K562 (cell line): ENCODE results near the gene EML3. TPM values are rescaled to one million over a fixed set of nuclear protein-coding genes. Genes with fewer than 3 reads are reported as not detected.

ENCODE experiments used
- ATAC-seq: fragments of 200-7000 bp; cut with Tn5 transposase; 3 replicates; pipeline ENCODE4 v1.9.1; 2020; ENCODE audit warnings: moderate library complexity
- BruUV-seq: library from RNA; stranded (reverse); fragments of 400-500 nt; replicated peaks from 2 replicates; lab custom pipeline; 2021; lab: Mats Ljungman, UMichigan
- CTCF ChIA-PET: fragments of 300-600 bp; formaldehyde crosslinking; extraction: SDS; loops from one replicate; lab custom pipeline; 2021; ENCODE audit warnings: low intra/inter-chr PET ratio; lab: Yijun Ruan, JAX
- POLR2A ChIA-PET: fragments of 300-600, 350-650 bp; sonication (Branson Sonifier 250); formaldehyde crosslinking; extraction: SDS; loops from one replicate; lab custom pipeline; 2021; ENCODE audit warnings: antibody characterized with exemption, inconsistent platforms; lab: Yijun Ruan, JAX
- DNase-seq, 4 experiments: peaks; one replicate each; pipeline versions ENCODE4 v3.0.0 to v3.0.0-alpha.2; 2011 to 2018; ENCODE audit warnings: low spot score in 3 of 4, mixed read lengths in 3 of 4; ENCODE audit errors: extremely low read depth in 1 of 4
- FAIRE-seq: peaks from 2 replicates; lab custom pipeline; 2011; peaks lifted over from hg19 to GRCh38; lab: Jason Lieb, UNC
- H2AFZ ChIP-seq: 2 replicates; pipeline ENCODE4 v1.6.0; 2011; ENCODE audit warnings: low read depth, low read length, control low read depth, inconsistent platforms
- H3K27ac ChIP-seq: fragments of 200-600 bp; 3 replicates; pipeline ENCODE4 v1.8.0; 2011; ENCODE audit warnings: low read depth, mild to moderate bottlenecking, control low read depth, inconsistent platforms, low read length, moderate library complexity, mixed read lengths; ENCODE audit errors: extremely low read depth
- H3K27me3 ChIP-seq, 2 experiments: fragments of 300-600 bp in 1 of 2; 2 replicates in 1 of 2; 3 replicates in 1 of 2; pipeline versions ENCODE4 v1.6.0 to v1.8.0; 2011; ENCODE audit warnings: inconsistent platforms in 2 of 2, low read length in 2 of 2, mild to moderate bottlenecking in 1 of 2, mixed read lengths in 1 of 2, moderate library complexity in 1 of 2; ENCODE audit not compliant: control insufficient read depth in 2 of 2, insufficient read depth in 2 of 2
- H3K36me3 ChIP-seq: fragments of 300-600 bp; 3 replicates; pipeline ENCODE4 v1.8.0; 2011; ENCODE audit warnings: mild to moderate bottlenecking, low read length, inconsistent platforms; ENCODE audit not compliant: control insufficient read depth, insufficient read depth
- H3K4me1 ChIP-seq, 2 experiments: fragments of 200-600 bp in 1 of 2; replicated peaks in 1 of 2; 2 replicates in 1 of 2; 3 replicates in 1 of 2; pipeline versions ENCODE4 v1.5.1 to v1.8.0; 2011; ENCODE audit warnings: inconsistent platforms in 2 of 2, low read length in 2 of 2, mild to moderate bottlenecking in 1 of 2, mixed read lengths in 1 of 2, moderate library complexity in 1 of 2; ENCODE audit not compliant: control insufficient read depth in 2 of 2, insufficient read depth in 2 of 2
- H3K4me2 ChIP-seq: 2 replicates; pipeline ENCODE4 v1.6.1; 2011; ENCODE audit warnings: low read length, control low read depth, inconsistent platforms, mixed read lengths; ENCODE audit not compliant: insufficient read depth
- H3K4me3 ChIP-seq: fragments of 200-600 bp; sonication (generic), shearing (Covaris generic); 2 replicates; pipeline ENCODE4 v1.5.1; 2016; ENCODE audit warnings: control low read depth, inconsistent platforms
- H3K79me2 ChIP-seq: fragments of 200-600 bp; 3 replicates; pipeline ENCODE4 v1.8.0; 2011; ENCODE audit warnings: low read length, inconsistent platforms; ENCODE audit not compliant: control insufficient read depth, insufficient read depth
- H3K9ac ChIP-seq, 2 experiments: 2 replicates each; pipeline versions ENCODE4 v1.6.0 to v1.6.1; 2011; ENCODE audit warnings: low read depth in 2 of 2, low read length in 2 of 2, control low read depth in 1 of 2, inconsistent platforms in 1 of 2, mild to moderate bottlenecking in 1 of 2, mixed read lengths in 1 of 2; ENCODE audit not compliant: insufficient read depth in 1 of 2
- H3K9me1 ChIP-seq: one replicate; pipeline ENCODE4 v1.6.0; 2011; ENCODE audit warnings: inconsistent platforms, mild to moderate bottlenecking, low read length, moderate library complexity; ENCODE audit not compliant: control insufficient read depth, insufficient read depth
- H3K9me3 ChIP-seq: replicated peaks from 2 replicates; pipeline ENCODE4 v1.5.1; 2011; ENCODE audit warnings: low read depth, low read length, inconsistent platforms; ENCODE audit not compliant: control insufficient read depth, insufficient read depth
- H4K20me1 ChIP-seq: replicated peaks from 2 replicates; pipeline ENCODE4 v1.6.1; 2011; ENCODE audit warnings: low read length, inconsistent platforms, mixed read lengths; ENCODE audit not compliant: control insufficient read depth, insufficient read depth
- NBN ChIP-seq: fragments of 450-650 bp; IDR thresholded peaks from 2 replicates; pipeline ENCODE4 v1.6.1; 2016; ENCODE audit warnings: low read depth, mild to moderate bottlenecking
- NKRF ChIP-seq: fragments of 450-650 bp; IDR thresholded peaks from 2 replicates; pipeline ENCODE4 v1.6.1; 2016; ENCODE audit warnings: borderline replicate concordance
- POLR2G ChIP-seq: fragments of 200-400 bp; formaldehyde crosslinking; IDR thresholded peaks from 2 replicates; pipeline ENCODE4 v1.6.1; 2017; ENCODE audit warnings: low read depth, mild to moderate bottlenecking, antibody characterized with exemption, low read length, moderate library complexity
- SRSF1 ChIP-seq: fragments of 200-400 bp; formaldehyde crosslinking; IDR thresholded peaks from 2 replicates; pipeline ENCODE4 v1.6.1; 2017; ENCODE audit warnings: mild to moderate bottlenecking, low read depth, low read length, moderate library complexity
- TOE1 ChIP-seq, 2 experiments: fragments of 450-650 bp in 1 of 2; sonication (generic) in 1 of 2; formaldehyde crosslinking in 1 of 2; IDR thresholded peaks; 2 replicates each; pipeline versions ENCODE4 v1.7.1 to v1.8.0; 2016 to 2022; ENCODE audit warnings: borderline replicate concordance in 2 of 2, mild to moderate bottlenecking in 2 of 2, antibody characterized with exemption in 1 of 2, inconsistent platforms in 1 of 2, low read depth in 1 of 2, missing genetic modification reagents in 1 of 2, moderate library complexity in 1 of 2
- TRIM24 ChIP-seq, 2 experiments: fragments of 450-650 bp; IDR thresholded peaks; 2 replicates each; pipeline ENCODE4 v1.6.1; 2016
- ZNF12 ChIP-seq: sonication (generic); formaldehyde crosslinking; IDR thresholded peaks from 2 replicates; pipeline ENCODE4 v1.4.0; 2020; ENCODE audit warnings: mild to moderate bottlenecking, missing genetic modification reagents
- ZNF274 ChIP-seq: IDR thresholded peaks from 2 replicates; pipeline ENCODE4 v1.6.1; 2011; ENCODE audit warnings: low read depth, mild to moderate bottlenecking, low read length, moderate library complexity, borderline replicate concordance
- WGBS: fragments of 100-300 bp; shearing (Covaris generic); methylation state at CpG from one replicate; pipeline ENCODE4 v1.1.6; 2016; ENCODE audit warnings: low coverage, mixed read lengths; ENCODE audit not compliant: insufficient coverage; ENCODE audit errors: missing lambda C conversion rate; 5-methylcytosine and 5-hydroxymethylcytosine counted together
- in situ Hi-C: fragments of 300-500 bp; cut with MboI; formaldehyde crosslinking; loops from 4 replicates; pipeline ENCODE4 v1.15.0; 2018; ENCODE audit warnings: inconsistent platforms, mixed read lengths
- intact Hi-C: fragments of 100-400 bp; cut with micrococcal nuclease; formaldehyde crosslinking; loops from 2 replicates; pipeline ENCODE4 v1.14.2; 2022
- polyA plus RNA-seq, 8 experiments: library from polyadenylated mRNA; depleted of rRNA in 4 of 8; stranded (reverse) in 5 of 8; unstranded in 3 of 8; fragments of >200 nt; fragmentation: Nextera tagmentation in 2 of 8; fragmentation: Illumina TruSeq in 1 of 8; extraction: Ambion mirVana in 2 of 8; extraction: Trizol in 1 of 8; gene quantifications; 2 replicates each; pipeline versions ENCODE4 v1.2.1 to v1.2.3, GENCODE V29; 2011 to 2014; ENCODE audit warnings: inconsistent platforms in 1 of 8, missing spikeins in 1 of 8
- total RNA-seq, 7 experiments: library from RNA; depleted of rRNA in 6 of 7; stranded (reverse); fragments of >200 nt in 6 of 7; fragmentation: Illumina TruSeq in 2 of 7; extraction: Trizol in 2 of 7; gene quantifications; 2 replicates each; pipeline versions ENCODE4 v1.2.1 to v1.2.3, GENCODE V29; 2011 to 2021; ENCODE audit warnings: low replicate concordance in 1 of 7
- TF ChIP-seq, protein P1 (sequence below), 2 experiments: fragments of 450-650 bp; conservative IDR thresholded peaks; 2 replicates each; pipeline ENCODE4 v1.6.1; 2017; ENCODE audit warnings: mild to moderate bottlenecking in 2 of 2, moderate library complexity in 2 of 2

The EML3 gene
- total and polyA plus RNA-seq, 9 of the 15 experiments (the other 6 are each of a cell fraction or from before 2014, with no cell fraction given), result 0.32 to 90.5 (median 26.4) TPM

DNA sequence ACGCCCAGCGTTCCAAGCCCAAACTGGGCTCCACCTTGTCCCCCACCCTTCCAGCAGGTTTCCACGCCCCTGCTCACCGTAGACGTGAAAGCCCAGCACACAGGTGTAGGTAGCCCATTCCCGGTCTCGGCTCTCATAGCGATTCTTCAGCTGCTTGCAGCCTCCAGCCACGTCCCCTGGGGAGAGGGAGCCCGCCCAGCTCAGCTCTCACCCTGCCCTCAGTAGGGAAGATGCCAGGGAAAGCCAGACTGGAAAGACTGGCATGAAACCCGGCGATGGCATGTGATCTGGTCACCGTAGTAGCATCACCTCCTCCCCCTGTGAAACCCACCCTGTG lies 9.5 kb downstream of the EML3 start:
- BruUV-seq, result no TSS peak
- no peak for FAIRE-seq

DNA sequence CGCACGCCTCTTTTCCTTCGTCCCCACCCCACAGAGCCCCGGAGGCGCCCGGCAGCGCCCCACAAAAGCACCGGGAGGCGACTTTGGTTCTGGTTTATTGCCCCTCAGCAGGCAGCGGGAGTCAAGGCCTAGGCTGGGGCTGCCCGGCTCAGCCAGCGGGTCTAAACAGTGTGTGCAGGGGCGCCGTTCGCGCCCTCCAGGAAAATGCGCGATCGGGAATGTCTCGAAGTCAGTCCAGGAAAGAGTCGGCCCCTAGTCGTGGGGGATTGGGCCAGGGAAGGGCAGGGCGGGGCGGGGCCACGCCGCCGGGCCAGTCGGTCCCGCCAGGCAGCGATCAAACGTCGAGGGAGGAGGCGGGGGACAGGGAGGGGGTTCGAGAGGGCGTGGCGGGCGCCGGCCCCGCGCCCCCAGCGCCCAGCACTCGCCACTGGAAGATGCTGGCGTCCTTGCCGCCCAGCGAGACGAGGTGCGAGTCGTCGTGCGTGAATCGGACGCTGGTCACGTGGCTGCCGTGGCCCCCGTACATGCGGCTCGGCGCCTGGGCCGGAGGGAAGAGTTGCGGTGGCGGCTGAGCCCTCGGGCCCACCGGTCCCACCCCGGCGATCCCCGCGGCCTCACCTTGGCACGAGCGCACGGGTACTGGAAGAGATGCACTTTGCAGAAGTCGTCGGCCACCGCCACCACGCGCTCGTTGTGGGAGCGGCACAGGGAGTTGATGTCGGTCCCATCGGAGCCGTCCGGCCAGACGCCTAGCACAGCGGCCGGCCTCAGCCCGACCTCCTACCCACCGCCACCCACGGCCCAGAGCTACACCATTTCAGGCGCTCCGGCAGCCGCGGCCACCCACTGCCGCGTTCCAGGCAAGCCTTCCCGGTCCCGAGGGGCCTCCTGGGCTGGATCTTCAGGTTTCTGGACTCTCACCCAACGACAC lies 10.2 kb downstream of the EML3 start:
- H3K4me3 ChIP-seq, result peak overlapping the region; percentile 95
- BruUV-seq, result no TSS peak
- FAIRE-seq, result peak; percentile 23
- H3K4me2 ChIP-seq, result peak overlapping the region; percentile 95
- peaks cover 70% of the 10 kb centered on the region for H3K36me3 ChIP-seq
- 48% methylated on average over 48 of the region's 96 CpGs for WGBS
- in situ Hi-C loops (no loop called here), intact Hi-C loops (loop anchor here (5.0 kb wide), 1 partner anchor 70 kb away; the partner anchor contains the start of genes LBHD1 and UQCC3)
- H2AFZ ChIP-seq, result peak overlapping the region; percentile 95
- peak overlapping the region; percentile 87 for H3K27ac ChIP-seq
- DNase-seq, result peak; percentile 83 to 86 (median 85)
- ChIA-PET POLR2A (interaction anchor here (0.6 to 2.7 kb wide), 18 partner anchors 8 to 1113 kb away, joined by 3 to 45 read pairs (median 6); partner anchors contain the start of genes B3GAT3, C11orf98, CSKMT and EEF1G), CTCF (no interaction called here)
- H3K79me2 ChIP-seq, result peaks cover 44% of the 10 kb centered on the region
- H4K20me1 ChIP-seq, result no peaks in the 10 kb centered on the region
- peak overlapping the region; percentile 80 to 97 for H3K9ac ChIP-seq
- no peaks in the 10 kb centered on the region for H3K9me1 ChIP-seq
- peak; percentile 31 for ATAC-seq
- H3K27me3 ChIP-seq, result no peaks in the 10 kb centered on the region
- H3K4me1 ChIP-seq, result peaks cover 14 to 43% of the 10 kb centered on the region in 2 experiments; a peak in 4 of 5 replicates
- no peaks in the 10 kb centered on the region for H3K9me3 ChIP-seq
- TF ChIP-seq SRSF1 (0 out of 2 replicates have a peak, but pooled peaks have one; percentile 58), NKRF (peak; percentile 51; the same call in 1 of the 2 replicates), ZNF274 (peak; percentile 30; the same call in 1 of the 2 replicates), TRIM24 (IDR thresholded peaks at IDR 0.05) (peak in 1 of 2 experiments; percentile 31; a peak in 1 of 4 replicates), TOE1 (IDR thresholded peaks at IDR 0.05; ENCODE audit: borderline replicate concordance) (peak; percentile 55; the same call in 1 of the 2 replicates), TOE1 (CRISPR knock-in tag; IDR thresholded peaks at IDR 0.05; ENCODE audit: borderline replicate concordance, low read depth) (no peak)
- TF ChIP-seq, protein P1, sequence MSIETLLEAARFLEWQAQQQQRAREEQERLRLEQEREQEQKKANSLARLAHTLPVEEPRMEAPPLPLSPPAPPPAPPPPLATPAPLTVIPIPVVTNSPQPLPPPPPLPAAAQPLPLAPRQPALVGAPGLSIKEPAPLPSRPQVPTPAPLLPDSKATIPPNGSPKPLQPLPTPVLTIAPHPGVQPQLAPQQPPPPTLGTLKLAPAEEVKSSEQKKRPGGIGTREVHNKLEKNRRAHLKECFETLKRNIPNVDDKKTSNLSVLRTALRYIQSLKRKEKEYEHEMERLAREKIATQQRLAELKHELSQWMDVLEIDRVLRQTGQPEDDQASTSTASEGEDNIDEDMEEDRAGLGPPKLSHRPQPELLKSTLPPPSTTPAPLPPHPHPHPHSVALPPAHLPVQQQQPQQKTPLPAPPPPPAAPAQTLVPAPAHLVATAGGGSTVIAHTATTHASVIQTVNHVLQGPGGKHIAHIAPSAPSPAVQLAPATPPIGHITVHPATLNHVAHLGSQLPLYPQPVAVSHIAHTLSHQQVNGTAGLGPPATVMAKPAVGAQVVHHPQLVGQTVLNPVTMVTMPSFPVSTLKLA (conservative IDR thresholded peaks at IDR 0.05), result peak in 1 of 2 experiments; percentile 61; a peak in 3 of 4 replicates

More for the DNA sequence above, 9.5 kb downstream of the EML3 start:
- H3K4me1 ChIP-seq, result peaks cover 14 to 43% of the 10 kb centered on the region in 2 experiments; a peak in 4 of 5 replicates
- peak overlapping the region in 1 of 2 experiments; percentile 97; a peak in 2 of 4 replicates for H3K9ac ChIP-seq
- in situ Hi-C loops, result no loop called here
- H3K4me2 ChIP-seq, result no peak overlapping the region
- H3K79me2 ChIP-seq, result peaks cover 40% of the 10 kb centered on the region
- H4K20me1 ChIP-seq, result no peaks in the 10 kb centered on the region
- no peak for TF ChIP-seq ZNF12 (CRISPR knock-in tag)
- no peak for TF ChIP-seq NBN
- TF ChIP-seq POLR2G, result no peak
- H3K9me1 ChIP-seq, result no peaks in the 10 kb centered on the region
- no peak overlapping the region for H2AFZ ChIP-seq
- WGBS, result 90% methylated on average over 8 of the region's 13 CpGs
- peaks cover 70% of the 10 kb centered on the region for H3K36me3 ChIP-seq
- no peaks in the 10 kb centered on the region for H3K27me3 ChIP-seq
- CTCF ChIA-PET, result no interaction called here
- ATAC-seq (no peak), DNase-seq (no peak)
- intact Hi-C loops, result loop anchor here (5.0 kb wide), 1 partner anchor 69 kb away; the partner anchor contains the start of genes LBHD1 and UQCC3
- H3K27ac ChIP-seq, result no peak overlapping the region
- POLR2A ChIA-PET, result interaction anchor here (1.0 to 2.4 kb wide), 3 partner anchors 9 to 62 kb away, joined by 3 to 10 read pairs (median 5); partner anchors contain the start of genes C11orf98, CSKMT and TUT1
- H3K4me3 ChIP-seq, result no peak overlapping the region
- H3K9me3 ChIP-seq, result no peaks in the 10 kb centered on the region
